Astrocyte (in vitro differentiated cells and primary cell): ENCODE measurements around the gene CEP350. TPM values are rescaled to one million over a fixed set of nuclear protein-coding genes. Genes with fewer than 3 reads are reported as not detected.

ENCODE experiments used
- DNase-seq: peaks from one replicate; pipeline ENCODE4 v3.0.0-alpha.2; 2010; ENCODE audit warnings: low read depth
- FAIRE-seq: peaks from 2 replicates; lab custom pipeline; 2011; peaks lifted over from hg19 to GRCh38; lab: Jason Lieb, UNC
- H2AFZ ChIP-seq: 2 replicates; pipeline ENCODE4 v1.6.0; 2012; ENCODE audit warnings: low read depth, low read length, inconsistent platforms
- H3K27ac ChIP-seq: 2 replicates; pipeline ENCODE4 v1.5.1; 2011; ENCODE audit warnings: low read depth, low read length, inconsistent platforms
- H3K27me3 ChIP-seq: 2 replicates; pipeline ENCODE4 v1.6.0; 2011; ENCODE audit warnings: low read length, inconsistent platforms; ENCODE audit not compliant: insufficient read depth
- H3K36me3 ChIP-seq: 2 replicates; pipeline ENCODE4 v1.5.1; 2011; ENCODE audit warnings: low read length, inconsistent platforms; ENCODE audit not compliant: insufficient read depth
- H3K4me1 ChIP-seq: 2 replicates; pipeline ENCODE4 v1.5.1; 2011; ENCODE audit warnings: low read length, inconsistent platforms; ENCODE audit not compliant: insufficient read depth
- H3K4me2 ChIP-seq: 2 replicates; pipeline ENCODE4 v1.6.0; 2012; ENCODE audit warnings: low read length, inconsistent platforms
- H3K4me3 ChIP-seq: 2 replicates; pipeline ENCODE4 v1.5.1; 2011; ENCODE audit warnings: low read depth, mild to moderate bottlenecking, low read length, inconsistent platforms; ENCODE audit not compliant: insufficient read depth
- H3K79me2 ChIP-seq: 2 replicates; pipeline ENCODE4 v1.6.0; 2012; ENCODE audit warnings: mild to moderate bottlenecking, low read length, inconsistent platforms; ENCODE audit not compliant: insufficient read depth
- H3K9ac ChIP-seq: 2 replicates; pipeline ENCODE4 v1.6.0; 2012; ENCODE audit warnings: mild to moderate bottlenecking, low read length, inconsistent platforms
- H3K9me3 ChIP-seq: 2 replicates; pipeline ENCODE4 v1.5.1; 2012; ENCODE audit warnings: low read depth, mild to moderate bottlenecking, low read length, inconsistent platforms; ENCODE audit not compliant: insufficient read depth
- H4K20me1 ChIP-seq: 2 replicates; pipeline ENCODE4 v1.6.0; 2012; ENCODE audit warnings: low read length, inconsistent platforms; ENCODE audit not compliant: insufficient read depth
- H3K27ac Mint-ChIP-seq: one replicate; pipeline ENCODE4 v1.8.0; 2021; ENCODE audit warnings: mild to moderate bottlenecking, mixed read lengths; ENCODE audit not compliant: unreplicated experiment
- H3K27me3 Mint-ChIP-seq: one replicate; pipeline ENCODE4 v1.8.0; 2021; ENCODE audit warnings: low read depth, mixed read lengths; ENCODE audit not compliant: unreplicated experiment
- H3K36me3 Mint-ChIP-seq: one replicate; pipeline ENCODE4 v1.8.0; 2021; ENCODE audit warnings: low read depth, mixed read lengths; ENCODE audit not compliant: unreplicated experiment
- H3K4me1 Mint-ChIP-seq: one replicate; pipeline ENCODE4 v1.8.0; 2021; ENCODE audit warnings: low read depth, mixed read lengths; ENCODE audit not compliant: unreplicated experiment
- H3K4me3 Mint-ChIP-seq: one replicate; pipeline ENCODE4 v1.8.0; 2021; ENCODE audit warnings: mild to moderate bottlenecking, moderate library complexity, mixed read lengths; ENCODE audit not compliant: unreplicated experiment
- H3K9me3 Mint-ChIP-seq: one replicate; pipeline ENCODE4 v1.8.0; 2021; ENCODE audit warnings: mild to moderate bottlenecking, mixed read lengths; ENCODE audit not compliant: unreplicated experiment
- CTCF ChIP-seq: IDR thresholded peaks from 2 replicates; pipeline ENCODE4 v1.5.1; 2011; ENCODE audit warnings: low read depth, mild to moderate bottlenecking, inconsistent platforms, low read length, moderate library complexity; ENCODE audit not compliant: insufficient read depth
- EZH2 ChIP-seq: IDR thresholded peaks from 2 replicates; pipeline ENCODE4 v1.6.1; 2012; ENCODE audit warnings: mild to moderate bottlenecking, low read length, inconsistent platforms; ENCODE audit not compliant: insufficient read depth
- total RNA-seq: library from RNA; stranded (reverse); gene quantifications from 2 replicates; pipeline ENCODE4 v1.2.1, GENCODE V29; 2021

The CEP350 gene
- total RNA-seq, 1 donor from 2014 or later, result 29.2 TPM

GRCh38 chr1:180028864-180029263 lies 74.3 kb downstream of the CEP350 start:
- FAIRE-seq (no peak), DNase-seq (no peak)
- H3K4me1 ChIP-seq, result peaks cover 26% of the 10 kb centered on the region
- H3K36me3 Mint-ChIP-seq, result peaks cover 6% of the 10 kb centered on the region
- H4K20me1 ChIP-seq, result no peaks in the 10 kb centered on the region
- no peaks in the 10 kb centered on the region for H3K4me1 Mint-ChIP-seq
- TF ChIP-seq EZH2, result no peak
- no peak for TF ChIP-seq CTCF
- H3K4me3 Mint-ChIP-seq, result no peak overlapping the region
- H3K27ac Mint-ChIP-seq, result no peak overlapping the region
- no peaks in the 10 kb centered on the region for H3K79me2 ChIP-seq
- no peaks in the 10 kb centered on the region for H3K9me3 ChIP-seq
- no peaks in the 10 kb centered on the region for H3K9me3 Mint-ChIP-seq
- no peak overlapping the region for H3K4me3 ChIP-seq
- H3K4me2 ChIP-seq, result no peak overlapping the region
- H3K36me3 ChIP-seq, result peaks cover 7% of the 10 kb centered on the region
- no peak overlapping the region for H3K9ac ChIP-seq
- H2AFZ ChIP-seq, result no peak overlapping the region
- H3K27me3 ChIP-seq, result no peaks in the 10 kb centered on the region
- no peak overlapping the region for H3K27ac ChIP-seq
- H3K27me3 Mint-ChIP-seq, result no peaks in the 10 kb centered on the region

GRCh38 chr1:180029524-180030135 lies 75.0 kb downstream of the CEP350 start:
- Mint-ChIP-seq H3K9me3 (no peaks in the 10 kb centered on the region), H3K4me1 (no peaks in the 10 kb centered on the region)
- no peak overlapping the region for H3K9ac ChIP-seq

More at GRCh38 chr1:180029524-180030135, 75.0 kb downstream of the CEP350 start:
- H3K9me3 ChIP-seq, result no peaks in the 10 kb centered on the region
- H3K27ac ChIP-seq, result no peak overlapping the region
- no peaks in the 10 kb centered on the region for H3K27me3 Mint-ChIP-seq
- H3K36me3 ChIP-seq, result peaks cover 5% of the 10 kb centered on the region
- no peak overlapping the region for H3K27ac Mint-ChIP-seq
- H3K4me1 ChIP-seq, result peaks cover 27% of the 10 kb centered on the region
- H4K20me1 ChIP-seq, result no peaks in the 10 kb centered on the region
- DNase-seq (no peak), FAIRE-seq (no peak)
- no peak overlapping the region for H3K4me3 Mint-ChIP-seq
- H3K4me2 ChIP-seq, result no peak overlapping the region
- H3K79me2 ChIP-seq, result no peaks in the 10 kb centered on the region
- TF ChIP-seq EZH2 (no peak), CTCF (no peak)
- H2AFZ ChIP-seq, result no peak overlapping the region
- H3K4me3 ChIP-seq, result no peak overlapping the region
- H3K36me3 Mint-ChIP-seq, result peaks cover 6% of the 10 kb centered on the region
- H3K27me3 ChIP-seq, result no peaks in the 10 kb centered on the region
